ENCODE results near the gene HBEGF.

DNA sequence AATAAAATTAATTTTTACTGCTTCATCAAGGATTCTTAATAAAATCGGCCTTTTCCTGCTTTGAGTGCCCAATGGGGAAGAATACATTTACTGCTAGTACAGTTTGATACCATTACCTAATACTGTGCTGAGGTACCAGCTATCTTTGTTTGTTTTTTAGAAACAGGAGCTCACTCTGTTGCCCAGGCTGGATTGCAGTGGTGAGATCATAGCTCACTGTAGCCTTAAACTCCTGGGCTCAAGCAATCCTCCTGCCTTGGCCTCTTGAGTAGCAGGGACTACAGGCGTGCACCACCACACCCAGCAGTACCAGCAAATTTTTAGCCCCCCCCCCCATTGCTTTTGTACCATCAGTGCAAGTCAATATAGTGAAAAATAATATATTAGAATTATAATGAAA is 41.6 kb upstream of the HBEGF start:
- TF ChIP-seq, protein P1, sequence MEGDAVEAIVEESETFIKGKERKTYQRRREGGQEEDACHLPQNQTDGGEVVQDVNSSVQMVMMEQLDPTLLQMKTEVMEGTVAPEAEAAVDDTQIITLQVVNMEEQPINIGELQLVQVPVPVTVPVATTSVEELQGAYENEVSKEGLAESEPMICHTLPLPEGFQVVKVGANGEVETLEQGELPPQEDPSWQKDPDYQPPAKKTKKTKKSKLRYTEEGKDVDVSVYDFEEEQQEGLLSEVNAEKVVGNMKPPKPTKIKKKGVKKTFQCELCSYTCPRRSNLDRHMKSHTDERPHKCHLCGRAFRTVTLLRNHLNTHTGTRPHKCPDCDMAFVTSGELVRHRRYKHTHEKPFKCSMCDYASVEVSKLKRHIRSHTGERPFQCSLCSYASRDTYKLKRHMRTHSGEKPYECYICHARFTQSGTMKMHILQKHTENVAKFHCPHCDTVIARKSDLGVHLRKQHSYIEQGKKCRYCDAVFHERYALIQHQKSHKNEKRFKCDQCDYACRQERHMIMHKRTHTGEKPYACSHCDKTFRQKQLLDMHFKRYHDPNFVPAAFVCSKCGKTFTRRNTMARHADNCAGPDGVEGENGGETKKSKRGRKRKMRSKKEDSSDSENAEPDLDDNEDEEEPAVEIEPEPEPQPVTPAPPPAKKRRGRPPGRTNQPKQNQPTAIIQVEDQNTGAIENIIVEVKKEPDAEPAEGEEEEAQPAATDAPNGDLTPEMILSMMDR (IDR thresholded peaks at IDR 0.05), result no peak
- no peak for TF ChIP-seq POLR2A (IDR thresholded peaks at IDR 0.05)
